GM20000 (cell line): ENCODE data around the gene GPR25.

Experiments used
- DNase-seq: peaks from one replicate; pipeline ENCODE4 v3.0.0; 2012; ENCODE audit warnings: low spot score
- TF ChIP-seq, protein P1 (sequence below): IDR thresholded peaks from 2 replicates; pipeline ENCODE4 v1.5.1; 2012; ENCODE audit warnings: mild to moderate bottlenecking, control low read depth; ENCODE audit errors: extremely low read depth, missing control alignments

The GPR25 gene

DNA sequence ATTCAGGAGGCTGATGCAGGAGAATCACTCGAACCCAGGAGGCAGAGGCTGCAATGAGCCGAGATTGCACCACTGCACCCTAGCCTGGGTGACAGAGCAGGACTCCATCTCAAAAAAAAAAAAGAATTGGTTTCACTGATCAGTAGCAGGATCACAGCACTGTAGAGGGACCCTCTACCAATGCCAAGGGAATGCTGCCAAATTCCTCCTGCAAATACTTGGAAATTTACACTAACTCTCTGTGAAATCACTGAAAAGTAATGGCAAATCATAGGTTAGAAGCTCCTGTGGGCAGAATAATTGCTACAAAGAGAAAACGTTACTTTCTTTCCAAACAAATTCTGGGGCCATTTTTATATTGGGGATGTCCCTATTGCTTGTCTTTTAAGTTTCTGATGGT, 6.7 kb upstream of the GPR25 start:
- TF ChIP-seq, protein P1, sequence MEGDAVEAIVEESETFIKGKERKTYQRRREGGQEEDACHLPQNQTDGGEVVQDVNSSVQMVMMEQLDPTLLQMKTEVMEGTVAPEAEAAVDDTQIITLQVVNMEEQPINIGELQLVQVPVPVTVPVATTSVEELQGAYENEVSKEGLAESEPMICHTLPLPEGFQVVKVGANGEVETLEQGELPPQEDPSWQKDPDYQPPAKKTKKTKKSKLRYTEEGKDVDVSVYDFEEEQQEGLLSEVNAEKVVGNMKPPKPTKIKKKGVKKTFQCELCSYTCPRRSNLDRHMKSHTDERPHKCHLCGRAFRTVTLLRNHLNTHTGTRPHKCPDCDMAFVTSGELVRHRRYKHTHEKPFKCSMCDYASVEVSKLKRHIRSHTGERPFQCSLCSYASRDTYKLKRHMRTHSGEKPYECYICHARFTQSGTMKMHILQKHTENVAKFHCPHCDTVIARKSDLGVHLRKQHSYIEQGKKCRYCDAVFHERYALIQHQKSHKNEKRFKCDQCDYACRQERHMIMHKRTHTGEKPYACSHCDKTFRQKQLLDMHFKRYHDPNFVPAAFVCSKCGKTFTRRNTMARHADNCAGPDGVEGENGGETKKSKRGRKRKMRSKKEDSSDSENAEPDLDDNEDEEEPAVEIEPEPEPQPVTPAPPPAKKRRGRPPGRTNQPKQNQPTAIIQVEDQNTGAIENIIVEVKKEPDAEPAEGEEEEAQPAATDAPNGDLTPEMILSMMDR, result no peak
- no peak for DNase-seq

DNA sequence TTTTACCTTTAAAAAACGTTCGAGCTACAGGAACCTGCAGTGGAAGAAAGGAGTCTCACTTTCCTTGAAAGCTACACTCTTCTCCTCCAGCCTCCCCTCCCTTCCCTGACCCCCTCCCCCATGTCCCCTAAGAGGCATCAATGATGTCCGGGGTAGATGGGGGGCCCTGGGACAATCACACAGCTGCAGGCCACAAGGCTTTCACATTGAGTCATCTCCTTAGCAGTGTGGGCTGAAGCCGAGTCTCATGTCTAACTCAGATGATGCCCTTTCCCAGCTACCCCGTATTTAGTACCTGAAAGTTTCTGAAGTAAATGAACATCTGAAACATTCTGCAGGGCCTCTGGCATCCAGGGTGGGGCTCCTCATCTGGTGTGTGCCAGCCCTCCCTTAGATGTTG, 6.3 kb upstream of the GPR25 start:
- DNase-seq, result peak; percentile 84
- TF ChIP-seq, protein P1, result no peak

DNA sequence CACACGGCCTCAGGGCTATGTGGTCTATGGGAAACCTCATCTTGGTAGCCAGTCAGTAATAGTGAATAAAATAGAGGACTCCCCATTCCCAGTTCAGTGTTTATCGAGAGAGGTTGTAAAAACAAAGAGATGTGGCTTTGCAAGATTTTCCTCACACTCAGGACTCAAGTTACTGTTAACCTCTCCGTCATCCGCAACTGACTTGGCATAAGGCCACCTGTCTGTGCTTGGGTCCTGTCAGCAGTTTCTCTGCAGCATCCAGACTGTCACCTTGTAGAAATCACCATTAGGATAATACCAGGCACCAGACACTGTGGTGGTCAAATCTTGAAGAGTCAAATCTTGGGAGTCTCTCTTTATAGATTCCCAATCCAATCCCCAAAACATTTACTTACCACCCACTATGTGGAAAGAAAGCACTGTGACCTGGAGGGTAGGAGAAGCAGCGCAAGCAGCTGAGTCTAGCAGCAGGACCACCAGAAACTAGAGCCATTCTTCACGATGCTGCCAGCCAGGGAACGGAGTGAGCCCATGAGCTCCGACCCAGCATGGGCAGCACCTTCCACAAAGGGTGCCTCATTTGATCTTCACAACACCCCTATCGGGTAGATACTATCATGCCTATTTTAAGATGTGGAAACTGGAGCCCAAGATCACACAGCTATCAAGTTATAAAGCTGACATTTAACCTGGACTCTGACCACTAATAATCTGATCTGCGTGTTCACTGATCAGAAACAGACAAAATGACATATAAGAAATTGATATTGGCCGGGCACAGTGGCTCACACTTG, 5.6 kb upstream of the GPR25 start:
- DNase-seq, result peak; percentile 38
- TF ChIP-seq, protein P1, result no peak

DNA sequence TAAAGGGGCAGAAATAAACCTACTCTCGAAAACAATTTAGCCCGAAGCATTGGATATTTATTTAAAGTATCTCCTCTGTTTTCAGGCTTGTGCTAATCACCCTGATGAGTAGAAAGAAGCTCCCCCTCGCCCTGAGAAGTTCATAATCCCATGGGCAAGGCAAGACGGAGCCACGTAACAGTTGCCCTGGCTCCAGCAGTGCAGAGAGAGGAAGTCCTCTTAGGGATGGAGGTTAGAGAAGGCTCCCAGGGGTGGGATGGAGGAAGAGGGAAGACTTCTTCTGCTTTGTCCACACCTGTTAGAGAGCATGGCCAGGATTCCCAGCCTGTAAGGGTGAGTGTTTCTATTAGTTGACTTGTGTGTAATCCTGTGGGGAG, 3.4 kb upstream of the GPR25 start:
- no peak for DNase-seq
- TF ChIP-seq, protein P1, result no peak

GRCh38 chr1:200869753-200870391, 2.9 kb upstream of the GPR25 start:
- peak; percentile 79 for DNase-seq
- TF ChIP-seq, protein P1, result no peak

DNA sequence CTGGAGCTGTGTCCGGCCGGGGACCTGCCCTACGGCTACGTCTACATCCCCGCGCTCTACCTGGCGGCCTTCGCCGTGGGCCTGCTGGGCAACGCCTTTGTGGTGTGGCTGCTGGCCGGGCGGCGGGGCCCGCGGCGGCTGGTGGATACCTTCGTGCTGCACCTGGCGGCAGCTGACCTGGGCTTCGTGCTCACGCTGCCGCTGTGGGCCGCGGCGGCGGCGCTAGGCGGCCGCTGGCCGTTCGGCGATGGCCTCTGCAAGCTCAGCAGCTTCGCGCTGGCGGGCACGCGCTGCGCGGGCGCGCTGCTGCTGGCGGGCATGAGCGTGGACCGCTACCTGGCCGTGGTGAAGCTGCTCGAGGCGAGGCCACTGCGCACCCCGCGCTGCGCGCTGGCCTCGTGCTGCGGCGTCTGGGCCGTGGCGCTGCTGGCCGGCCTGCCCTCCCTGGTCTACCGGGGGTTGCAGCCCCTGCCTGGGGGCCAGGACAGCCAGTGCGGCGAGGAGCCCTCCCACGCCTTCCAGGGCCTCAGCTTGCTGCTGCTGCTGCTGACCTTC, 412 bp downstream of the GPR25 start:
- DNase-seq, result peak; percentile 41
- TF ChIP-seq, protein P1, result no peak

DNA sequence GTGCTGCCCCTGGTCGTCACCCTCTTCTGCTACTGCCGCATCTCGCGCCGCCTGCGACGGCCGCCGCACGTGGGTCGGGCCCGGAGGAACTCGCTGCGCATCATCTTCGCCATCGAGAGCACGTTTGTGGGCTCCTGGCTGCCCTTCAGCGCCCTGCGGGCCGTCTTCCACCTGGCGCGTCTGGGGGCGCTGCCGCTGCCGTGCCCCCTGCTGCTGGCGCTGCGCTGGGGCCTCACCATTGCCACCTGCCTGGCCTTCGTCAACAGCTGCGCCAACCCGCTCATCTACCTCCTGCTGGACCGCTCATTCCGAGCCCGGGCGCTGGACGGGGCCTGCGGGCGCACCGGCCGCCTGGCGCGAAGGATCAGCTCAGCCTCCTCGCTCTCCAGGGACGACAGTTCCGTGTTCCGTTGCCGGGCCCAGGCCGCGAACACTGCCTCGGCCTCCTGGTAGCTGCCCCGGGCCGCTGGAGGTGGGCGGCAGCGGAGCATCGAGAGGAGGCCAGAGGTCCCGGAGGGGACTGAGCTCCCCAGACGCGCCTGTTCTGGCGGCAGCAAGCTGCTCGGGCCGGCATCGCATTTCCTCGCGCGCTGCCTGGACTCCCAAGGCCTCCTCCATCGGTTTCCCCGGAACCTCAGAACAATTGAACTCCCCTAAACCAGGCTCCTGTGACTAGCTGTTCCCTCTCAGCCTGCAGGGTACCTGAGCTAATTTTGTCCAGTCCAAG, 1.1 kb downstream of the GPR25 start:
- TF ChIP-seq, protein P1, result no peak
- DNase-seq, result peak; percentile 30
